ENCODE measurements around the gene MTSS2.

MTSS2 gene

GRCh38 chr16:70714581-70715054 is 28.8 kb upstream of the MTSS2 start:
- DNase-seq: peak; percentile 23

- DNase-seq: peak; percentile 27
These were observed 28.0 kb upstream of the MTSS2 start for GRCh38 chr16:70713824-70714223.

- DNase-seq: no peak
These were observed 27.5 kb upstream of the MTSS2 start for GRCh38 chr16:70713342-70713741.

GRCh38 chr16:70712942-70713341 is 27.1 kb upstream of the MTSS2 start:
- DNase-seq: no peak

- no peak for DNase-seq
These were observed 26.5 kb upstream of the MTSS2 start for GRCh38 chr16:70712359-70712758.

GRCh38 chr16:70711211-70712031 is 25.6 kb upstream of the MTSS2 start:
- peak; percentile 16 for DNase-seq

- DNase-seq: no peak
These were observed 24.8 kb upstream of the MTSS2 start for GRCh38 chr16:70710422-70711210.

- no peak for DNase-seq
These were observed 24.1 kb upstream of the MTSS2 start for GRCh38 chr16:70709942-70710341.

GRCh38 chr16:70709457-70709856 is 23.6 kb upstream of the MTSS2 start:
- no peak for DNase-seq

- no peak for DNase-seq
These were observed 22.8 kb upstream of the MTSS2 start for GRCh38 chr16:70708366-70709246.

GRCh38 chr16:70706948-70707465 is 21.2 kb upstream of the MTSS2 start:
- no peak for DNase-seq

GRCh38 chr16:70705056-70705455 is 19.2 kb upstream of the MTSS2 start:
- DNase-seq: no peak

GRCh38 chr16:70704586-70704985 is 18.7 kb upstream of the MTSS2 start:
- DNase-seq: no peak

GRCh38 chr16:70703835-70704381 is 18.1 kb upstream of the MTSS2 start:
- no peak for DNase-seq

- DNase-seq: peak; percentile 41
These were observed 17.4 kb upstream of the MTSS2 start for GRCh38 chr16:70703041-70703834.

- no peak for DNase-seq
These were observed 16.8 kb upstream of the MTSS2 start for GRCh38 chr16:70702624-70703023.

- DNase-seq: no peak
These were observed 16.1 kb upstream of the MTSS2 start for GRCh38 chr16:70701998-70702397.

GRCh38 chr16:70701596-70701995 is 15.7 kb upstream of the MTSS2 start:
- no peak for DNase-seq

- DNase-seq: no peak
These were observed 15.2 kb upstream of the MTSS2 start for GRCh38 chr16:70701036-70701435.

GRCh38 chr16:70700101-70701020 is 14.5 kb upstream of the MTSS2 start:
- DNase-seq: peak; percentile 88
